ENCODE results near the gene TP63. TPM values are rescaled to one million over a fixed set of nuclear protein-coding genes. Genes with fewer than 3 reads are reported as not detected.

The TP63 gene
- total RNA-seq, 1 experiment from 2014 or later, result not detected

DNA sequence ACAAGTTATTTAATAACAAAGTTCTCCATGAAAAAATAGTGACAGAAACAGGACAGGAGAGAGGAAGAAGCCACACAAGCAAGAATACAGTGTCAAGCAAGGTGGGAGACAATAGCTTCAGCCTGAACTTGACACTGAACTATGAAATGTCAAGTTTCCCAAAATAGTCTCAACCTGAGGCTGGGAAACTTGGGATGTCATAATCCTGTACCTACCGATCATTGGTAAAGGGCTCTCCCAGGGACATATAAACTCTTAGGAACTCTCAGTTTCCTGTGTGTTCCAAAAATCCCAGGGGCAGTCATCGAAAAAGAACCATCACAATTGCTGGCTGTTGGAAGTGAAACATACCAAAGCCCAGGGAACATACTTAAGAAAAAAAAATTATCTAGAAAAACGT lies 277.9 kb downstream of the TP63 start:
- no peak overlapping the region for H4K8ac ChIP-seq (replicated peaks; ENCODE audit: insufficient read length, low read depth, low read length)
- H3K9me3 ChIP-seq (ENCODE audit: control insufficient read depth, low read depth, low read length), result no peaks in the 10 kb centered on the region
- H2BK5ac ChIP-seq (ENCODE audit: insufficient read length, low read length), result no peak overlapping the region
- Mint-ChIP-seq H3K9me3 (no peaks in the 10 kb centered on the region), H3K4me3 (no peak overlapping the region), H3K27ac (no peak overlapping the region), H3K36me3 (ENCODE audit: insufficient read depth in 1 of 3, low read depth in 3 of 3) (no peaks in the 10 kb centered on the region), H3K4me1 (peaks cover 2 to 16% of the 10 kb centered on the region in 2 experiments; a peak in 3 of 4 replicates), H3K27me3 (ENCODE audit: low read depth) (no peaks in the 10 kb centered on the region)
- H3K56ac ChIP-seq (ENCODE audit: insufficient read length, low read depth, low read length), result no peak overlapping the region
- H2AK5ac ChIP-seq (ENCODE audit: insufficient read length, low read length), result no peak overlapping the region
- no peak overlapping the region for H3K9ac ChIP-seq (ENCODE audit: extremely low read depth, insufficient read length, low read length)
- no peaks in the 10 kb centered on the region for H3K27me3 ChIP-seq (ENCODE audit: insufficient read depth, low read length)
- no peaks in the 10 kb centered on the region for H3K79me1 ChIP-seq (ENCODE audit: insufficient read depth, low read depth, low read length, poor library complexity, severe bottlenecking)
- no peak overlapping the region for H3K14ac ChIP-seq (ENCODE audit: insufficient read depth, low read length)
- H3K27ac ChIP-seq (ENCODE audit: insufficient read length, low read depth, low read length), result no peak overlapping the region
- no CpG with 5 or more reads among the region's 3 CpGs for WGBS (ENCODE audit: extremely low coverage, insufficient read length, low lambda C conversion rate)
- H3K4me2 ChIP-seq (ENCODE audit: insufficient read depth, insufficient read length, low read length), result no peak overlapping the region
- H2BK20ac ChIP-seq (ENCODE audit: low read depth, low read length, poor library complexity, severe bottlenecking), result no peak overlapping the region
- H3K23me2 ChIP-seq (ENCODE audit: insufficient read length, low read depth, low read length, poor library complexity, severe bottlenecking), result no peaks in the 10 kb centered on the region
- peaks cover 3% of the 10 kb centered on the region; the same call in 1 of the 2 replicates for H3K4me1 ChIP-seq (ENCODE audit: insufficient read depth, low read length)
- TF ChIP-seq CTCF (conservative IDR thresholded peaks at IDR 0.05), result no peak
- H3K18ac ChIP-seq (ENCODE audit: insufficient read length, low read depth, low read length), result no peak overlapping the region
- H2BK15ac ChIP-seq (ENCODE audit: low read depth, low read length), result no peak overlapping the region
- no peak overlapping the region for H3K23ac ChIP-seq (ENCODE audit: insufficient read length, low read depth, low read length)
- H3T11ph ChIP-seq (ENCODE audit: low read length), result no peak overlapping the region
- no peak overlapping the region for H2AFZ ChIP-seq (ENCODE audit: low read length)
- H2BK12ac ChIP-seq (ENCODE audit: insufficient read length, low read depth, low read length), result no peak overlapping the region
- no peak overlapping the region for H3K4ac ChIP-seq (ENCODE audit: low read depth, low read length)
- no peak overlapping the region for H2BK120ac ChIP-seq (ENCODE audit: low read depth, low read length, poor library complexity, severe bottlenecking)
- no peak overlapping the region for H4K91ac ChIP-seq (ENCODE audit: insufficient read length, low read depth, low read length)
- no peaks in the 10 kb centered on the region for H3K79me2 ChIP-seq (ENCODE audit: insufficient read depth, low read length)
- H4K5ac ChIP-seq (ENCODE audit: insufficient read length, low read depth, low read length), result no peak overlapping the region
- no peaks in the 10 kb centered on the region for H4K20me1 ChIP-seq (ENCODE audit: control insufficient read depth, insufficient read depth, insufficient read length)
- no peak for DNase-seq

All from H9 (cell line).